H1 (cell line): ENCODE data around the gene RNPEPL1. TPM values are rescaled to one million over a fixed set of nuclear protein-coding genes. Genes with fewer than 3 reads are reported as not detected.

Experiments used
- ASH2L ChIP-seq: fragments of 200-600, 300-600 bp; sonication (generic); IDR thresholded peaks from one replicate; pipeline ENCODE4 v1.7.1; 2017; ENCODE audit warnings: low read length
- CTBP2 ChIP-seq: IDR thresholded peaks from 2 replicates; pipeline ENCODE4 v1.7.0; 2011; ENCODE audit warnings: borderline replicate concordance, mild to moderate bottlenecking, moderate library complexity, mixed read lengths, low read length; ENCODE audit not compliant: insufficient read depth, insufficient read length
- TCF12 ChIP-seq: IDR thresholded peaks from 2 replicates; pipeline ENCODE4 v1.6.1; 2011; ENCODE audit warnings: low read depth, mild to moderate bottlenecking, low read length
- ZNF274 ChIP-seq: IDR thresholded peaks from 2 replicates; pipeline ENCODE4 v1.7.0; 2012; ENCODE audit warnings: low read length, borderline replicate concordance; ENCODE audit errors: extremely low read depth
- polyA plus RNA-seq, 7 experiments: library from polyadenylated mRNA; depleted of rRNA in 3 of 7; stranded (reverse) in 5 of 7; unstranded in 2 of 7; fragments of >200 nt in 5 of 7; fragments of 200-250 nt in 2 of 7; gene quantifications; 1 replicate in 5 of 7; 2 replicates in 1 of 7; 4 replicates in 1 of 7; pipeline versions ENCODE4 v1.2.1 to v1.2.3, GENCODE V29; 2011 to 2013; ENCODE audit warnings: missing spikeins in 2 of 7, mixed read lengths in 2 of 7
- total RNA-seq: library from RNA; stranded (reverse); fragmentation: NEBNext Ultra II Directional; extraction: Animal tissue kit (Norgen Biotek cat#: 25700); gene quantifications from 2 replicates; pipeline ENCODE4 v1.2.1, GENCODE V29; 2021
- TF ChIP-seq, protein P1 (sequence below): IDR thresholded peaks from 2 replicates; pipeline ENCODE4 v1.6.1; 2012; ENCODE audit warnings: inconsistent platforms
- TF ChIP-seq, protein P2 (sequence below): IDR thresholded peaks from 2 replicates; pipeline ENCODE4 v1.6.1; 2011; ENCODE audit warnings: low read length, improper control_type of control experiment

Gene RNPEPL1
- total and polyA plus RNA-seq, 2 of the 8 experiments (the other 6 are each of a cell fraction or from before 2014, with no cell fraction given): 9.0 to 11.3 TPM

DNA sequence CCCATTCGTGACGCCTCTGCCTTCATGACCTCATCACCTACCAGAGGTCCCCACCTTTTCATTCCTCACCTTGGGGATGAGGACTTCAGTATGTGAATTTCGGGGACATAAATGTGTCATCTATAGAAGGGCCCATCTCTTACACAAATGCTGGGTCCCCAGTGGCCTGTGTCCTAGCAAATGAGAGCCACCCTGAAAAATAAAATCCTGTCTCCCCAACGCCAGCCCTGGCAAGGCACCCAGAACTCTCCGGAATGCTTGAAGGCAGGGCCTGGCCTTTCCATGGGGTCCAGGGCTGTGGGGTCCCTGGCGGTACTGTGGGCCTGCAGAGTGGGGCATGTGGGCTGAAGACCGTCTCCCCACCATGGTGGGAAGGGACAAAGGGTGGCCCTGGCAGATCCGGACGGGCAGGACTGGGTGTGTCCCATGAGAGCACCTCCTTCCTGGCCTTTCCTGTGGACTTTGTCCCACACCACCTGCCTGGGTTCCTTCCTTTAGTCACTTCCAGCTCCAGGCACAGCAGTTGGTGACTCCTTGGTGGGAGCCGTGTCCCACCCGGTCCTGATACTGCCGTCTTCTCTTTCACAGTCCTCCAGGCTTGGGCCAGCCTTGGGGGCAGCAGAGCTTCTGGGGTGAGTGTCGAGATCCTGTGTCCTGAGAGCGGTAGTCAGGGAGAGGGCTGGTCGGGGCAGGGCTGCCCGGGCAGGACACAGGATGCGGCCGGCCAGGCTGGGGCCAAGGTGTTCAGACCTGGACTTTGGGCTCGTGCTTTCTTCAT lies 36.8 kb downstream of the RNPEPL1 start (continued):
- TF ChIP-seq, protein P1, sequence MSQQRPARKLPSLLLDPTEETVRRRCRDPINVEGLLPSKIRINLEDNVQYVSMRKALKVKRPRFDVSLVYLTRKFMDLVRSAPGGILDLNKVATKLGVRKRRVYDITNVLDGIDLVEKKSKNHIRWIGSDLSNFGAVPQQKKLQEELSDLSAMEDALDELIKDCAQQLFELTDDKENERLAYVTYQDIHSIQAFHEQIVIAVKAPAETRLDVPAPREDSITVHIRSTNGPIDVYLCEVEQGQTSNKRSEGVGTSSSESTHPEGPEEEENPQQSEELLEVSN: no peak
- TF ChIP-seq ASH2L: no peak
- no peak for TF ChIP-seq ZNF274
- no peak for TF ChIP-seq TCF12
- no peak for TF ChIP-seq CTBP2
- TF ChIP-seq, protein P2, sequence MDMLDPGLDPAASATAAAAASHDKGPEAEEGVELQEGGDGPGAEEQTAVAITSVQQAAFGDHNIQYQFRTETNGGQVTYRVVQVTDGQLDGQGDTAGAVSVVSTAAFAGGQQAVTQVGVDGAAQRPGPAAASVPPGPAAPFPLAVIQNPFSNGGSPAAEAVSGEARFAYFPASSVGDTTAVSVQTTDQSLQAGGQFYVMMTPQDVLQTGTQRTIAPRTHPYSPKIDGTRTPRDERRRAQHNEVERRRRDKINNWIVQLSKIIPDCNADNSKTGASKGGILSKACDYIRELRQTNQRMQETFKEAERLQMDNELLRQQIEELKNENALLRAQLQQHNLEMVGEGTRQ: no peak
